ENCODE results near the gene AASDH. TPM values are rescaled to one million over a fixed set of nuclear protein-coding genes. Genes with fewer than 3 reads are reported as not detected.

The AASDH gene
- total RNA-seq, 2 experiments from 2014 or later, result 12.0 to 16.6 TPM

DNA sequence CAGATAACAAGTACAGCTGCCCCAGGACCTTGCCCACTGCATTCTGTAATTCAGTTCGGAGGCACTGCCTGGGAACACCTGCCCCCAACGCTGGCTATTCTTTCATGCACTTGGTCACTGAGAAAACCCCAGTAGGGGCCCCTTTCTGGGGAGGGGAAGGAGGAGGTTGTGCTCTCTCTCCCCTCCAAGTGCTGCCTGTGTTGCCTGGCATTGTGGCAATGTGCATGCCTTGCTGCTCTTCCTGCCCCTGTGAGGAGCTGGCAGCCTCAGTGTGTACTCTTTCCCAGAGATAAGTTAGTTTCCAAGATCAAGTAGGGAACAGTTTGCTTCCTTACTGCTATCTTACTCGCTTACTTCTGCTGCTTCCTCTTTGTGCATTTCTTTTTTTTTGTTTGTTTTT, 90.8 kb downstream of the AASDH start:
- ChIA-PET POLR2A (no interaction called here), CTCF (no interaction called here)
- Mint-ChIP-seq H3K4me3 (no peak overlapping the region), H3K36me3 (no peaks in the 10 kb centered on the region), H3K27ac (no peak overlapping the region), H3K27me3 (no peaks in the 10 kb centered on the region), H3K4me1 (ENCODE audit: low read depth) (peaks cover 9% of the 10 kb centered on the region), H3K9me3 (peaks cover 7% of the 10 kb centered on the region)
- DNase-seq, result no peak
- intact Hi-C loops (cut with micrococcal nuclease), result no loop called here

DNA sequence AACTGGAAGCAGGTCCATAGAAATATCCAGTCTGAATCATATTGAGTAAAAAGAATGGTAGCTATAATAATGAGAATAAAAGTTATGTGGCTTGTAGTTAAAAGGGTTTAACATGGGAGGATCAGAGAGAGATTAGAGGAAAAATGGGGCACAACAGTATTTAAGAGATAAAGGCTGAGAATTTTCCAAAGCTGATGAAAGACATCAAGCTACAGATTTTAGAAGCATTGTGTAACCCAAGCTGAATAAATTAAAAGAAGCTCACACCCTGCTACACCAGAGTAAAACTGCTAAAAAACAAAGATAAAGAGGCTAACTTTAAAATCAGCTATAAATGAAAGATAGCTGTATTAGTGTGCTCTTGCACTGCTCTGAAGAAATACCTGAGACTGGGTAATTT, 94.2 kb downstream of the AASDH start:
- no peak for DNase-seq
- Mint-ChIP-seq H3K4me1 (ENCODE audit: low read depth) (peaks cover 12% of the 10 kb centered on the region), H3K27ac (no peak overlapping the region), H3K4me3 (no peak overlapping the region), H3K36me3 (no peaks in the 10 kb centered on the region), H3K9me3 (peaks cover 8% of the 10 kb centered on the region), H3K27me3 (no peaks in the 10 kb centered on the region)
- ChIA-PET CTCF (no interaction called here), POLR2A (no interaction called here)
- intact Hi-C loops (cut with micrococcal nuclease), result no loop called here

DNA sequence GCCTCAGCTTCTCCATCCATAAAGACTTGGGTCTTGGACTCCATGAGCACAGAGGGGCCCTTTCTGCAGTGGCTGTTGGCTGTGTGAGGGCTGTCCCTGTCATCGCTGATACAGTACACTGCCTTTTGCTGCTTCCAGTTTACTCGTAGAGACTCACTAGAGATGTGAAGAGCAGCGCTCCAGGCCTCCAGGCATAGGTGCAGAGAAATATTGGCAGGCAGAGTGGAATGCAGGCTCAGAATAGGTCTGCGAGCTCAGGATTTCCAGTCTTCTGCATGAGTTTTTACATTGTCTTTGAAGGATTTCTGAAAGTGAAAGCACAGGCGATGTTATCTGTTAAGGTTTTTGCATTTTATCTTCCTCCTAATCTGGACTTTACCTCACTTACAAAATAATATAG, 97.4 kb downstream of the AASDH start:
- Mint-ChIP-seq H3K36me3 (no peaks in the 10 kb centered on the region), H3K27ac (no peak overlapping the region), H3K4me1 (ENCODE audit: low read depth) (peaks cover 9% of the 10 kb centered on the region), H3K9me3 (peaks cover 8% of the 10 kb centered on the region), H3K4me3 (no peak overlapping the region), H3K27me3 (no peaks in the 10 kb centered on the region)
- CTCF ChIA-PET, result no interaction called here
- POLR2A ChIA-PET, result no interaction called here
- no peak for DNase-seq
- intact Hi-C loops (cut with micrococcal nuclease), result no loop called here

DNA sequence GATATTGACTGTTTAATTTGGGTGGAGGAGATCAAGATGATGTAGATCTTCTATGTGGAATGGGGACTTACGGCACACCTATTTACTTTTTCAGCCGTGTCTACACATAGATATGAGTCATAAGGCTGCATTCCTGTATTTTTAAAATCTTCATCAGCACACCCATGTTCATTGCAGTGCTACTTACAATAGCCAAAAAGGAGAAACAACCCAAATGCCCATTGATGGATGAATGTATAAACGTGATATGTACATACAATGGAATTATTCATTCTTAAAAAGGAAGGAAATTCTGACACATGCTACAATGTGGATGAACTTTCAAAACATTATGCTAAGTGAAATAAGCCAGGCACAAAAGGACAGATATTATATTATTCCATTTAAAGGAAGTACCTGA, 98.6 kb downstream of the AASDH start:
- POLR2A ChIA-PET, result no interaction called here
- H3K4me1 Mint-ChIP-seq (ENCODE audit: low read depth), result peaks cover 9% of the 10 kb centered on the region
- CTCF ChIA-PET, result no interaction called here
- no peak overlapping the region for H3K4me3 Mint-ChIP-seq
- H3K27me3 Mint-ChIP-seq, result no peaks in the 10 kb centered on the region
- intact Hi-C loops (cut with micrococcal nuclease), result no loop called here
- DNase-seq, result no peak
- H3K9me3 Mint-ChIP-seq, result peaks cover 8% of the 10 kb centered on the region
- no peak overlapping the region for H3K27ac Mint-ChIP-seq
- no peaks in the 10 kb centered on the region for H3K36me3 Mint-ChIP-seq

Other genes starting within 250 kb of the AASDH start
- gene PPAT, start 48.1 kb upstream of the AASDH start, total RNA-seq, result 10 to 100 TPM; 34.4 to 37.7 TPM
- gene PAICS, start 48.8 kb upstream of the AASDH start, total RNA-seq, result 100 to 1,000 TPM; 318 to 325 TPM
- 100 to 1,000 TPM; 183 to 184 TPM for gene SRP72, start 80.1 kb upstream of the AASDH start, total RNA-seq
- not detected for gene ARL9, start 118.3 kb upstream of the AASDH start, total RNA-seq

Data from activated CD4-positive, alpha-beta memory T cell treated with anti-CD3 and anti-CD28 coated beads for 36 hours (primary cell).